Measurements from ENCODE around the gene SH2B2. TPM values are rescaled to one million over a fixed set of nuclear protein-coding genes. Genes with fewer than 3 reads are reported as not detected.

SH2B2 gene
- total and polyA plus RNA-seq, 8 donors: 3.1 to 8.2 (median 3.9) TPM

DNA sequence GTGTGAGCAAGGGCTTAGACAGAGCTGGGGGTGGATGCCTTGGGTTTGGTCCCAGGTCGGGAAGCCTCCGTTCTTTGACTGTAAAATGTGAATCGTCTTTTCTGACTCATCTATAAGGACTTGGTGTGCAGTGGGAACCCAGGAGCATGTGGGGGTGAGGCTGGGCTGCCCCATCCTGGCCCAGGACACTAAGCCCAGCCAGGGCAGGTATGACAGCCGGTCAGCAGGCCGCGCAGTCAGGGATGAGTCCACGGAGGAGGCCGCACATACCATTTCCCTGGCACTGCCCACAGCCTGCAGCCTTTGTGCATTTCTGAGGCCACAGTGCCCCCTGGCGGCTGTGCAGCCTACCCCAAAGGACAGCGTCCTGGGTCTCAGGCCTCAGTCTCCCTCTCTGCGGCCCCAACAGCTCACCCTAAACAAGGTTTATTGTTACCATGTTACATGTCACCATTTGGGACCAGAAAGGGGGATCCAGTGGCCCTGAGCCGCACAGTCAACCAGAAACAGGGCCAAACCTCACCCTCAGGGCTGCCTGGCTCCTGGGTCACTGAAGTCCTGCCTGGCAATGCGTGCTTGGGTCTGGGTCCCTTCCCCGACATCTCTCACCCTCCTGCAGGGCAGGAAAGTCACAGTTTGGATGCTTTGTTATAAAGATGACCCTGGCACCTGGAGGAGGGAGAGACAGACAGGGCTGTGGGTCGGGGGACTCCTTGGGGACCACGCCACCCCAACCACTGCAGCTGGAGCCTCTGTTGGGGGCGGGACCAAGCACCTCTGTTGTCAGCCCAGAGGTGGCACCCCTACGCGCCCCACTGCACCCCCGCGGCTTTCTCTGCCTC is 14.4 kb upstream of the SH2B2 start:
- peak; percentile 88 to 93 for TF ChIP-seq CTCF (IDR thresholded peaks at IDR 0.05)
- Histone ChIP-seq H3K36me3 (no peaks in the 10 kb centered on the region), H3K4me1 (peaks cover 0 to 4% of the 10 kb centered on the region in 2 donors), H3K4me3 (no peak overlapping the region), H3K9me3 (no peaks in the 10 kb centered on the region), H3K27me3 (no peaks in the 10 kb centered on the region), H3K27ac (no peak overlapping the region)
- ATAC-seq (peak; percentile 94), DNase-seq (peak; percentile 46 to 95 (median 74))
- intact Hi-C loops (cut with DNase I): no loop called here

- H3K27ac ChIP-seq: no peak overlapping the region
Observed at GRCh38 chr7:102272917-102273748, 13.5 kb upstream of the SH2B2 start.

GRCh38 chr7:102273749-102274712 is 12.6 kb upstream of the SH2B2 start:
- Histone ChIP-seq H3K4me1 (peaks cover 0 to 4% of the 10 kb centered on the region in 2 donors), H3K4me3 (no peak overlapping the region), H3K9me3 (no peaks in the 10 kb centered on the region), H3K27ac (no peak overlapping the region), H3K27me3 (no peaks in the 10 kb centered on the region), H3K36me3 (no peaks in the 10 kb centered on the region)
- no peak for ATAC-seq
- TF ChIP-seq CTCF (IDR thresholded peaks at IDR 0.05): no peak
- intact Hi-C loops (cut with DNase I): no loop called here
- no peak for DNase-seq

More at GRCh38 chr7:102272917-102273748, 13.5 kb upstream of the SH2B2 start:
- intact Hi-C loops (cut with DNase I): no loop called here
- H3K9me3 ChIP-seq: no peaks in the 10 kb centered on the region
- H3K27me3 ChIP-seq: no peaks in the 10 kb centered on the region
- H3K36me3 ChIP-seq: no peaks in the 10 kb centered on the region
- no peak for ATAC-seq
- no peak overlapping the region for H3K4me3 ChIP-seq
- no peak for TF ChIP-seq CTCF (IDR thresholded peaks at IDR 0.05)
- peak in 1 of 4 donors; percentile 48 for DNase-seq
- peaks cover 0 to 4% of the 10 kb centered on the region in 2 donors for H3K4me1 ChIP-seq

GRCh38 chr7:102275123-102275703 is 11.5 kb upstream of the SH2B2 start:
- no peak for TF ChIP-seq CTCF (IDR thresholded peaks at IDR 0.05)
- no peak overlapping the region for H3K27ac ChIP-seq
- peaks cover 0 to 8% of the 10 kb centered on the region in 2 donors for H3K4me1 ChIP-seq
- intact Hi-C loops (cut with DNase I): no loop called here
- no peaks in the 10 kb centered on the region for H3K27me3 ChIP-seq
- DNase-seq (no peak), ATAC-seq (no peak)
- H3K9me3 ChIP-seq: no peaks in the 10 kb centered on the region
- no peaks in the 10 kb centered on the region for H3K36me3 ChIP-seq
- H3K4me3 ChIP-seq: no peak overlapping the region
